ENCODE measurements around the gene SLC25A20. TPM values are rescaled to one million over a fixed set of nuclear protein-coding genes. Genes with fewer than 3 reads are reported as not detected.
"Not testable (repeated sequence)": the region's sequence is repeated elsewhere in the genome, so short reads cannot be mapped to it uniquely, and the experiment has no call there.

Gene SLC25A20
- polyA plus RNA-seq, 4 donors: 17.9 to 20.6 (median 19.1) TPM

DNA sequence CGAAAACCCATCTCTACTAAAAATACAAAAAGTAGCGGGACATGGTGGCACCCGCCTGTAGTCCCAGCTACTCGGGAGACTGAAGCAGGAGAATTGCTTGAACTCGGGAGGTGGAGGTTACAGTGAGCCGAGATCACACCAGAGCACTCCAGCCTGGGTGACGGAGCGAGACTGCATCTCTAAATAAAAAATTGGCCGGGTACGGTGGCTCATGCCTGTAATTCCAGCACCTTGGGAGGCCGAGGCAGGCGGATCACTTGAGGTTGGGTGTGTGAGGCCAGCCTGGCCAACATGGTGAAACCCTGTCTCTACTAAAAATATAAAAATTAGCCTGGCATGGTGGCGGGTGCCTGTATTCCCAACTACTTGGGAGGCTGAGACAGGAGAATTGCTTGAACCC is 8.3 kb upstream of the SLC25A20 start:
- not testable (repeated sequence) for DNase-seq (ENCODE audit: low read depth in 4 of 4, low spot score in 3 of 4)

DNA sequence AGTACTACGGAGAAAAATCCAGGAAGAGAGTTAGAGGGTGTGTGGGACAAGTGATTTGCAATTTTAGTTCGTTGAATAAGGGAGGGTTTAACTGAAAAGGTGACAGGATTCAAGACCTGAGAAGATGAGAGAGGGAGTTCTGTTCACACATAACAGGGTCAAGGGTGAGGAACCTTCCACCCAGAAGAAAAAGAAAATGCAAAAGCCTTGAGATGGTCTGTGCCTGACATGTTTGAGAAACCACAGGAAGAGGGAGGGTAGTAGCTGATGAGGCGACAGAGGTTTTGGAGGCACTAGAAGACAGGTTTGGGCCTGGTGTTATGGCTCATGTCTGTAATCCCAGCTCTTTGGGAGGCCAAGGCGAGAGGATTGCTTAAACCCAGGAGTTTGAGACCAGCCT is 591 bp upstream of the SLC25A20 start:
- no peak for DNase-seq (ENCODE audit: low read depth in 4 of 4, low spot score in 3 of 4)

DNA sequence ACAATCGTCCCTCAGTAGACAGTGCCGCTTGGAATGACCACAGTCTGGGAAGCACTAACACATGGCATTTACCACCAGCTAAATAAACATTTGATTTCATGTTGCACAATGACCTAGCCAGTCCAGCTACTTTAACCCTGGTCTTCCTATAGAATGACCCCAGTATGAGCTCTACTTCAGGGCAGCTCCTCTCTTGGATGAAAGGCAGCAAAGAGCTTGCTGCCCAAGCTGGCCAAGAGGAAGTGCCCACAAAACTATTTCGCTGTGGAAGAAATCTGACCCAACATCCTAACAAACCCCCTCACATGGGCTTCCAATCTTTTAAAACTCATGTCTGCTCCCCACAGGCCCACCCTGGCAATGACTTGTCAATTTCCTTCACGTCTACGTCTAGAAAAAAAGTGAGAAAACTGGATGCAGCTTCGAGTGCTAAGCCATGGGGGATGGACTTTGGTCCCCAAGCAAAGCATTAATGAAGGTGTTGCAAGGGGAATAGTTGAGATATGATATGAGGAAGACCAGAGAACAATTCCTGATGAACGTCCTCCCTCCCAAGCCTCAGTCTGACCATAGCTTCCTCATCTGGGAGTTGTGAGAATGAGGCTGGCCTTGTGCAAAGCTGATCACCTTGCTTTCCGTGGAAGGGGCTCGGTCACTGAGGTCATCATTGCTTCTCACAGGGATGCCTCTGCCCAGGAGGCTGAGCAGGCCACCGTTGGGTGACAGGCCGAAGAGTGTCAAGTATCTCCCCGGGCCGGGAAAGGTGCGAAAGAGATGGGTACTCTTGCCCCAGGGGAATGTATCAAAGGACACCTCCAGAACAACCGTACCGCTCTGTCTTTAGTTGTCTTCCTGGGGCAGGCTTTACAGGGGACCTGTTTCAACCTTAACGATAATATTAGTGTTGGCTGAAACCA is 964 bp downstream of the SLC25A20 start:
- DNase-seq (ENCODE audit: low read depth in 4 of 4, low spot score in 3 of 4): no peak

DNA sequence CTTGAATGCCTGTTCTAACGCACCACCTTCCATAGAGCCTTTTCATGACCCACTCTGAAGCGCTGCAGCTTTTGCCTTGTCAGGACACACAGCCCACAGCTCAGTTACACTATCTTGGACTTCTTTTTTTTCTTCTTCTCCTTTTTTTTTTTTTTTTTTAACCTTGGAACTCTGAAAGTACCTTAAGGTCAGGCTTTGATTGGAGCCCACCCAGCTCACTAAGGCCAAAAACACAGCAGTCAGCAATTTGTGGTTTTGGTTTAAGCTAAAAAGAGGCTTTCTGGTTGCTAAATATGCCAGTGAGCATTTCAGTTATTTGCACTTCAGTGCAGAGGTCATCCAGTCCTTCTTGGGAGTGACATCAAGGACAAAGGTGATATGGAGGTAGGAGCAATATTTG is 1.7 kb downstream of the SLC25A20 start:
- DNase-seq (ENCODE audit: low read depth in 4 of 4, low spot score in 3 of 4): no peak

DNA sequence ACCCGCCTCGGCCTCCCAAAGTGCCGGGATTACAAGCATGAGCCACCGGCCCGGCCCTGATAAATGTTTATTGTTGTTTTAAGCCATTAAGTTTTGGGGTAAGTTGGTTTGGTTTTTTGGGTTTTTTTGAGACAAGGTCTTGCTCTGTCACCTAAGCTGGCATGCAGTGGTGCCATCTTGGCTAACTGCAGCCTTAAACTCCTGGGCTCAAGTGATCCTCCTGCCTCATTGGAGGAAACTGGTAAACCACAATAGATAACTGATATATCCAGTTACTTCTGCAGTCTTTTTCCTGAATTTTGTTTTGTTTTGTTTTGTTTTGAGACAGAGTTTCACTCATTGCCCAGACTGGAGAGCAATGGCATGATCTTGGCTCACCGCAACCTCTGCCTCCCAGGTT is 4.2 kb downstream of the SLC25A20 start:
- no peak for DNase-seq (ENCODE audit: low read depth in 4 of 4, low spot score in 3 of 4)

DNA sequence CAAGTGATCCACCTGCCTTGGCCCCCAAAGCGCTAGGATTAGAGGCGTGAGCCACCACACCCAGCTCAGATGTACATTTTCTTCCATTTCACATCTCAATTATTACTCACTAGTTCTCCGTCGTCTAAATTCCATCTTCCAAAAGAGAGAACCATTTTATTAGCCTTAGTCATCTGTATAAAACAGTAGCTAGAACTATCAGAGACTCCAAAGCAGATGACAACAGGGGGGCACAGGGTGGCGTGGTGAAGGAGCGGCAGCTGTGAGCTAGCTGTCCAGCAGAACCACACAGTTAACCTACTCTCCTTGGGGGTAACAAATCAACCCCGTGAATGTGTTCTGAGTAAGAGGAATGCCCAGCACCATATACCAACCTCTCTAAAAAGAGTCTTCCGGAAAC is 7.1 kb downstream of the SLC25A20 start:
- no peak for DNase-seq (ENCODE audit: low read depth in 4 of 4, low spot score in 3 of 4)

DNA sequence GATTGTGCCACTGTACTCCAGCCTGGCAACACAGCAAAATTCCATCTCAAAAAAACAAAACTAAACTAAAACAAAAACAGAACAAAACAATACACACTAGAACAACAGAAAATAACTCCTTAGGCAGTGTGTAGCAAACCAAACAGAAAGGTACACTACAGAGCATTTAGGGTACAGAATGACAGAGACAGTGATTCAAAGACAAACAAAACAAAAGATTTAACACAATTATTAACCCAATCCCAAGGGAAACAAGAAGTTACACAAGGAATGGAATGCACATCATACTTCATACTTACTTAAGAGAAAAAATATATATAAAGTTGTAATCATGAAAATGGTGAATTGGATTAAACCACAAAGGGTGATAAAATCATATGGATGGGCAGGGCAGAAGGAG is 12.9 kb downstream of the SLC25A20 start:
- no peak for DNase-seq (ENCODE audit: low read depth in 4 of 4, low spot score in 3 of 4)

DNA sequence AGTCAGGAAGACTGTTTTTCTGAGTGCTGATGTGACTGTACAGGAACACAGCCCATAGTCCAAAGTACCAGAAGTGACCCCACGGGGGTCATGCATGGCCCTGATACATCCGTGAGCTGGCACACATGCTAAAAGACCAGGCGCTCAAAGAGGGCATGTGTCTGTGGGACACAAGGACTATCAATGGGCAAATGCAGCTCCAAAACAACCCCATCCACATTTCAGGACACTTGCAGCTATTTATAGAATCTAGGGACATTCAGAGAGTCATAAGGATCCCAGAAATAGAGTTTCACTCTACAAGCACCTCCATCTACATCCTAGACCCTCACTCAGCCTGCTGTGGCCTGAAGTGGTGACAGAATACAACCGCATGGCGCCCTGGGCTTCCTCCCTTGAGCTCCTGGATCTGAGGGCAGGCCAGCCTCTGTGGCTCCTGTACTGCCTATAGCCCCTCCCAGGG is 17.0 kb downstream of the SLC25A20 start:
- DNase-seq (ENCODE audit: low read depth in 4 of 4, low spot score in 3 of 4): no peak

DNA sequence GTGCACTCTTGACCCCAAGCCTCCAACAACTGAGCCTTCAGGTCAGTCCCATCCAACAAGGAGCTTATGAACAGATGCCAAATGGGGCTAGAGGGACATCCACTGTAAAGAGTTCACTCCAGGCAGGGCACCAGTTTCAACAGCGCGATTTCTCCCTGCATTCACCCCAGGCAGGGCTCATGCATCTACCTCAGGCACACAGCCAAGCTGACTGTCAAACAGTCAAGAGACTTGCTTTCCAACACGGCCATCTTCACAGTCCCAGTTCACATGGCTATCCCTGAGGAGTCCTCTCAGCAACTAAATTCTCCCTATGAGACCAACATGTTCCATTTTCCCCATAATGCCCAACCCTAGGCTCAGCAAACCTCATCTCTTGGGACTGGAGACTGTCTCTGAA is 17.7 kb downstream of the SLC25A20 start:
- no peak for DNase-seq (ENCODE audit: low read depth in 4 of 4, low spot score in 3 of 4)

DNA sequence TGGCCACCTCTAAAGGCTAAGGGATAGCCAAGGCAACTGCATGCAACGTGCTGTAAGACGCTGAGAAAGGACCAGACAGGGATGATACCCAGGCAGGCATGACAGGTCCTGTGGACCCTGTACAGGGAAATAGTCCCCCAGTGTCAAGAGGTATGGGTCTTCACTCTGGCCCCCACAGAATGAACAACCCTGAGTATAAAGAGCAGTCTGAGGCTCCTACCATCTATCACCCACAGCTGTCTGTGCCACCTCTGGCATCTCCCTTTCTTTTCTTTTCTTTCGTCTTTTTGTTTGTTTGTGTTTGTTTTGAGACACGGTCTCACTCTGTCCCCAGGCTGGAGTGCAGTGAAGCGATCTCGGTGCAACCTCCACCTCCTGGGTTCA is 18.7 kb downstream of the SLC25A20 start:
- no peak for DNase-seq (ENCODE audit: low read depth in 4 of 4, low spot score in 3 of 4)

DNA sequence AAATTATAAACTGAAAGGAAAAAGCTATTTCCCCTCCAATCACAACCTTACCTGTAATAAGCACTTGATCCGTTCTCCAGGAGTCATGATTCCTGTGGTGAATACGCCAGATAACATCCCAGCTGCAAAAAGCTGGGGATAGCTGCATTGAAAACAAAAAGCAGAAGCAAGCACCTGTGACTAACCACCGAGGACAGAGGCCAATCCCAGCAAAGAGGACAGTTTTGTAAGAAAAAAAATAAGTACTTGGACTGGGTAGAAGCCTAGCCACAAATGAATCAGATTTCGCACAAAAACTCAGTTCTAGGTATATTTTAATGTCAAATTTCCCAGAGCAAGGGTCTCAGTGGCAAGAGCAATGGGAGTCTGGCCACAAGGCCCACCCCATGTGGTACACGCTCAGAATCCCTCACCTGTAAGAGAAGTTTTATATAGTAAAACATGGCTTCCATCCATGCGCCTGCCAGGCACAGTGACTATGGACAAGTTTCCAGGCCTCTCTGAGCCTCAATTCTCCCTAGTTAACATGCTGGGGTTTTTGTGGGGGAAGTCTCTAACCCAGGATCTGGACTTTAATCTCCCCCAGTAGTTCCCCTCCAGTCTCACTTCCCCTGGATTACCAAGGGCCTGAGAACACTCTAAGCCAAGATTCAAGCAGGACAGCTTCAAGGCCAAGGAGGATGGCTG is 19.2 kb downstream of the SLC25A20 start:
- no peak for DNase-seq (ENCODE audit: low read depth in 4 of 4, low spot score in 3 of 4)

DNA sequence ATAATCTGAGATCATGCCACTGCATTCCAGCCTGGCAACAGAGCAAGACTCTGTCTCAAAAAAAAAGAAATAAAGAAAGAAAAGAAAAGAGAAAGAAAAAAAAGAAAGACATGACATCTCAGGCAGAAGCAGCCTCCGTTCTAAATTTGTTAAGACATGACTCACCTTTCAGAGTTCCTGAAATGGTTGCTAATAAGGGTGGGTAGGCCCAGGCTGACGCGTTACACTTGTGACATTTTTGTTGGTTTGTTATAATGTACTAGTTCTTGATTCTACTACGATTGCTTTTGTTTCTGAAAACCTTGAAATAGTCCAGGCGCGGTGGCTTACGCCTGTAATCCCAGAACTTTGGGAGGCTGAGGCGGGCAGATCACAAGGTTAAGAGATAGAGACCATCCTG is 21.0 kb downstream of the SLC25A20 start:
- DNase-seq (ENCODE audit: low read depth in 4 of 4, low spot score in 3 of 4): no peak

DNA sequence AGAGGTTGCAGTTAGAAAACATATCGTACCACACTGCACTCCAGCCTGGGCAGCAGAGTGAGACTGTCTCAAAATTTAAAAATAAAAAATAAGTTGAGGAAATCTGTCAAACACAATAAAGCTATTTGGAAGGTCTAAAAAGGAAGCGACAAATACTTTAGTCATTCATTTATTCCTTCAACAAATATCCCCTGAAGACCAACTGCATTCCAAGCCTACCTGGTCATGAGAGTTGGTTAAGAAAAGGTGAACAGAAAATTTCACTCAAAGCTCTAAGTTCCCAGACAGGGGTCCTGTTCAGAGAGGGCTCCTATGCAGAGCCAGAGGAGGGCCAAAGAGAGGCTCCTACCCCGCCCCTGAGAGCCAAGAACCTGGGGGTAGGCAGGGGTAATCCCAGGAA is 35.6 kb downstream of the SLC25A20 start:
- no peak for DNase-seq (ENCODE audit: low read depth in 4 of 4, low spot score in 3 of 4)

DNA sequence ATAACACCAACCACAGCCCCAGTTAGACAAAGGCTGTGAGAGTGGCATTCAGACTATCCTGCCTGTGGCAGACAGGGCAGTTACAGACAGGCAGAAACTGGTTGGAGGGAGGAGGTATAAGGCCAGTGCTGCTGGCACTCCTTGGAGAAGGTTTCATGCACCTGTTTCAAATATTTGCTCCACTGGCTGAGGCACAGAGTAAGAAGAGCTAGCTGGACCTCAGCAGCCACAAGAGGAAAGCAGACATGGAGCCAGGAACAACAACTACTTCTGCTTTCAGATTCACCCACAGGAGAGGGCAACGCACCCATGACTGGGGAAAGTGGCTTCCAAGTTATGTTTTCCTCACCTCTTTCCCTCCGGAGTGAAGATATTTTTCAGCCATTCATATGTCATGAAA is 39.5 kb downstream of the SLC25A20 start:
- no peak for DNase-seq (ENCODE audit: low read depth in 4 of 4, low spot score in 3 of 4)

DNA sequence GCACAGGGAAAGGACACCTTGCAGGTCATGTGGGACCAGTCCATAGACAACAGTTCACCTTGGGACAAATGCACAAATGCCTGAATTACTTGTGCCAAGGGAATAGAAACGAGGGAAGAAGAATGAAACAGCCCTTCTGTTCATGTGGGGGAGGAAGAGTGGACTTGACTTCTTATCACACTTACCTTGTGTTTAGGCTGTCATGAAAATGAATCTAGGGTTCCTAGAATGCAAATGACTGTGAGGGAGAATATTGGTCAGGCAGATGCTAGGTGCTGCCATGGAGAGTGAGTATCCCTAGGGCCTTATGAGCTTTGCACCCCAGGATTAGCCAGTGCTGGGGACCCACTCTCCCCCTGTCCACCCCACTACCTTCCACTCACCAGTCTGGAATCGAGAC is 40.0 kb downstream of the SLC25A20 start:
- DNase-seq (ENCODE audit: low read depth in 4 of 4, low spot score in 3 of 4): no peak

DNA sequence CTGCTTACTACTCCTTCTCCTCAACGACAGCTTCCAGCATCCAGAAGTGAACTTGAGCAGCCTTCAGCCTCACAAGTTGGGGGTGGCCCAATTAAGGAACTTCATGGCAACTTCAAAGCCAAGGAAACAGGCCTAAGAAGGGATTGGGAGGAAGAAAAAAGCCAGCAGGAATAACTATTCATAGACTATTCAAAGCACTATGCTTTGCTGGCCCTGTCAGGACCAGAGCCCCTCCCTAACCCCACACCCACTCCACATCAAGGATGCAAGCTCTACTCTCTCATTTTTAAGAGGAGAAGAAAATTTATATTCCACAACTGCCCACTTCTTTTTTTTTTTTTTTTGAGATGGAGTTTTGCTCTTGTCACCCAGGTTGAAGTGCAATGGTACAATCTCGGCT is 41.0 kb downstream of the SLC25A20 start:
- DNase-seq (ENCODE audit: low read depth in 4 of 4, low spot score in 3 of 4): no peak

DNA sequence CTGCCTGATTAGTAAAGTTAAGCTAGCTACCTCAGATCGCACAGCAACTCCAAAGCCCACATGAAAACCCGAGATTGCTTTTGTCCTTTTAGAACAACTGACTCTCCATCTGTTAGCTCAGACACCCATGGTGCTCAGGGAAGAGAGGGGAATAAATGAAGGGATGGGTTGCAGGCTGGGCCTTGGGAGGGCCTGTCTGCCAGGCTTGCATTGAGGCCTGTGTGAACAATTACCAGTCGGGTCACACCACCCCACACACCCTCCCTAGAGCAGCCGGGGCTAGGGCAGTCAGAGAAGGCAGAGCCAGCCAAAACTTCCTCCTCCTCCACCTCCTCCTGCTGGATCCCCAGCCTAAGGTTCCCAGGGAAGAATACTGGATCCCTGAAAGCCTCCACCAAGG is 42.2 kb downstream of the SLC25A20 start:
- no peak for DNase-seq (ENCODE audit: low read depth in 4 of 4, low spot score in 3 of 4)

DNA sequence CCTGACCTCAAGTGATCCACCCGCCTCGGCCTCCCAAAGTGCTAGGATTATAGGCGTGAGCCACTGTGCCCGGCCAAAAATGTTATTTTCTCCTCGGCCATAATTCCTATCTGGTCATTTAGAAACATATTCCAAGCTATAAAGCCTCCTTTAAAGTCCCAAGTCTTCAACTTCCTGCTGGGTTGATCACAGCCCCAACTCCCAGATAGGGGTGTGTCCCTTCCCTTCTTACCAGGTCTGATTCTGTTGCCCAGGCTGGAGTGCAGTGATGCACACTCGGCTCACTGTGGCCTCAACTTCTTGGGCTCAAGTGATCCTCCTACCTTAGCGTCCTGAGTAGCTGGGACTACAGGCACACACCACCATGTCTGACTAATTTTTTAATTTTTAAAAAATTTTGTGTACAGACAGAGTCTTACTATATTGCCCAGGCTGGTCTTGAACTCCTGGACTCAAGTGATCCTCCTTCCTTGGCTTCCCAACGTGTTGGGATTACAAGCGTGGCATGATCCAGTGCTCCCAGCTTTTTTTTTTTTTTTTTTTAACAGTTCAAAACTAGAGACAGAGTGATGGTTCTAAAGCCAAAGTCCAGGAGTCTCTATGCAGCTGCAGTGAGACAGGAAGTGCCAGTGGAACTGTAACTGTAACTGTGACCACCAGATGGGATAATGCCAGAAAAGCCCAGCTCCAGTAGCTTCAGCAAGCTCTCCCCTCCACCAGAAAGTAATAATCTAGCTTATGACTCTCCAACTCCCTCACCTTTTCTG is 42.8 kb downstream of the SLC25A20 start:
- no peak for DNase-seq (ENCODE audit: low read depth in 4 of 4, low spot score in 3 of 4)

DNA sequence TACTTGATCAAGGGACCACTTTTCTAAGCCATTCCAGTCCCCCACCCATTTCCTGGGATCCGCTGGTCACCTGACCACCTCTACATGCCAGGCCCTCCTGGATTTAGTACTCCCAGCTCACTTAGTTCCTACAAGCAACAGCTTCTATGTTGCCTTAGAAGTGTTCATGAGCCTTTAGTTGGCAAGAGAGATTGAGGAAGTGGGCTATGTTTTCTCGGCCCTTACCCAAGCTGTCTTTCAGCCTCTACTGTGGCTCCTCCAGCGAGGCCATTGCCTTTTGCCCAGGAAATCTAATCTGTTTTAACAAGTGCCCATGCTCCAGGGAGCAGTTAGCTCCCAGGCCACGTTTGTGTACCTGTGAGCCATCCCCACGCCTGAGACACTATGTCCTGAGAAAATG is 46.5 kb downstream of the SLC25A20 start:
- no peak for DNase-seq (ENCODE audit: low read depth in 4 of 4, low spot score in 3 of 4)

DNA sequence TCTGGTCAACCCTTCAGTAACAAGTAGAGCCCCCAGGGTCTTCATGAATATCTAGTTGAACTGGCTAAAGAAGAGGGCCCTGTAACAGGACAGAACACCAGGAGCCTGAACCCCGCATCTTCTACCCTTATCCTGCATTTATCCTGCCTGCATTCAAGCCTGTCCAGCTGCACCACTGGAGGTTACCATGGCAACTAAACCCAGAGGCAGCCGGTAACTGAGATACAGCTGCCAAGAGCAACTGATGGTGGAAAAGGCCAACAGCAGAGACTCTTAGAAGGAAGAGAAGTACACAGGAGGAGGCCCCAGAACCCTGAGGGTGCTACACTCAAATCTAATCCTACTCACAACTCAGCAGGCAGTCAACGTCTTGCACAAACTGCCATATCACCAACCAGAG is 47.3 kb downstream of the SLC25A20 start:
- DNase-seq (ENCODE audit: low read depth in 4 of 4, low spot score in 3 of 4): peak in 1 of 4 donors; percentile 20

DNA sequence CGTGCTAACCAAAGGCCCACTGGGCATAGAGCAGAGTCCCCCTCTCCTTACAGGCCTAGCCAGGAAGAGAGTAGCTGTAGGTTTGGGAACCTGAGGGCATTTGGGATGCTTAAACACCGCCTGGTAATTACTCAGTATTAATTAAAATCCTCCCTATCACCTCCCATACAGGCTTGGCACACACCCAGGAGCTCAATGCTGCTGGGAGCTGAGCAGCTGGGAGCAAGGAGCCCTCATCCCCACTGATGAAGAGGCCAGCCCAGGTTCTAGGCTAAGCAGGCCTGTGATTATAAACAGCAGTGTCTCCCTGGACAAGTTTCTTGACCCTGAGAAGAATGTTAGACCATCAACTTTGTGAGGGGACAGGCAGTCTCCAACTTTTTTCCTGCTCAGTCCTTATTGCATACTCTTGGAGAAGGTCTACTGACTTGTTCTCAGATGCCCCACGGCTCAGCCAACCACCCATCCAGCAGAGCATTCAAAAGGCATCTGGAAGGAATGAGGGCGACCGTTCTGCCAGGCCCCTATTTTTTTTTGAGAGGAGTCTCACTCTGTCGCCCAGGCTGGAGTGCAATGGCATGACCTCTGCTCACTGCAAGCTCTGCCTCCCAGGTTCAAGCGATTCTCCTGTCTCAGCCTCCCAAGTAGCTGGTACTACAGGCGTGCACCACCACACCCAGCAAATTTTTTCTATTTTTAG is 49.7 kb downstream of the SLC25A20 start:
- DNase-seq (ENCODE audit: low read depth in 4 of 4, low spot score in 3 of 4): no peak

All from right renal pelvis (tissue), 4 donors.